Fibroblast of lung (primary cell): ENCODE data around the gene APOC4. TPM values are rescaled to one million over a fixed set of nuclear protein-coding genes. Genes with fewer than 3 reads are reported as not detected.
"Not testable (repeated sequence)": the region's sequence is repeated elsewhere in the genome, so short reads cannot be mapped to it uniquely, and the experiment has no call there.

Experiments
- DNase-seq, 2 donors: peaks; one replicate each; pipeline versions ENCODE4 v3.0.0 to v3.0.0-alpha.2; 2010; ENCODE audit warnings: low read depth in 2 of 2
- H2AFZ ChIP-seq: 2 replicates; pipeline ENCODE4 v1.5.1; 2012; ENCODE audit warnings: low read length, control low read depth, inconsistent platforms
- H3K27ac ChIP-seq: 2 replicates; pipeline ENCODE4 v1.5.1; 2011; ENCODE audit warnings: low read length, control low read depth; ENCODE audit not compliant: insufficient read depth
- H3K27me3 ChIP-seq: 2 replicates; pipeline ENCODE4 v1.5.1; 2011; ENCODE audit warnings: mild to moderate bottlenecking, low read length; ENCODE audit not compliant: control insufficient read depth, insufficient read depth
- H3K36me3 ChIP-seq: 2 replicates; pipeline ENCODE4 v1.5.1; 2011; ENCODE audit warnings: low read length; ENCODE audit not compliant: control insufficient read depth, insufficient read depth
- H3K4me1 ChIP-seq: 2 replicates; pipeline ENCODE4 v1.5.1; 2011; ENCODE audit warnings: low read length; ENCODE audit not compliant: control insufficient read depth, insufficient read depth; ENCODE audit errors: extremely low read depth
- H3K4me2 ChIP-seq: 2 replicates; pipeline ENCODE4 v1.5.1; 2011; ENCODE audit warnings: low read length, control low read depth; ENCODE audit not compliant: insufficient read depth; ENCODE audit errors: extremely low read depth
- H3K4me3 ChIP-seq, 4 experiments: fragments of 200-600 bp in 1 of 4; sonication (generic) in 1 of 4; replicated peaks in 1 of 4; 2 replicates each; pipeline ENCODE4 v1.5.1; 2011 to 2016; ENCODE audit warnings: low read length in 4 of 4, low read depth in 3 of 4, mild to moderate bottlenecking in 3 of 4, control low read depth in 2 of 4, inconsistent platforms in 1 of 4, mixed read lengths in 1 of 4; ENCODE audit not compliant: insufficient read depth in 1 of 4; ENCODE audit errors: control extremely low read depth in 1 of 4
- H3K79me2 ChIP-seq: 2 replicates; pipeline ENCODE4 v1.5.1; 2012; ENCODE audit warnings: mild to moderate bottlenecking, low read length, inconsistent platforms; ENCODE audit not compliant: control insufficient read depth, insufficient read depth
- H3K9ac ChIP-seq: 2 replicates; pipeline ENCODE4 v1.5.1; 2011; ENCODE audit warnings: mild to moderate bottlenecking, low read length, control low read depth; ENCODE audit not compliant: insufficient read depth
- H3K9me3 ChIP-seq: 2 replicates; pipeline ENCODE4 v1.5.1; 2012; ENCODE audit warnings: low read depth, low read length; ENCODE audit not compliant: control insufficient read depth, insufficient read depth
- H4K20me1 ChIP-seq: 2 replicates; pipeline ENCODE4 v1.5.1; 2011; ENCODE audit warnings: low read length; ENCODE audit not compliant: control insufficient read depth, insufficient read depth; ENCODE audit errors: extremely low read depth
- EZH2 ChIP-seq: IDR thresholded peaks from 2 replicates; pipeline ENCODE4 v1.5.1; 2012; ENCODE audit warnings: low read length, control low read depth, mild to moderate bottlenecking; ENCODE audit errors: missing control alignments
- polyA plus RNA-seq, 2 donors: library from polyadenylated mRNA; depleted of rRNA in 1 of 2; stranded (reverse) in 1 of 2; unstranded in 1 of 2; fragments of >200 nt; gene quantifications; 2 replicates each; pipeline ENCODE4 v1.2.1, GENCODE V29; 2011 to 2012; ENCODE audit warnings: missing spikeins in 1 of 2
- total RNA-seq: library from RNA; depleted of rRNA; stranded (reverse); fragments of >200 nt; gene quantifications from 2 replicates; pipeline ENCODE4 v1.2.1, GENCODE V29; 2014
- TF ChIP-seq, protein P1 (sequence below), 2 donors: IDR thresholded peaks in 1 of 2; conservative IDR thresholded peaks in 1 of 2; 1 replicate in 1 of 2; 2 replicates in 1 of 2; pipeline ENCODE4 v1.5.1; 2011 to 2012; ENCODE audit warnings: low read length in 2 of 2, control low read depth in 1 of 2, inconsistent platforms in 1 of 2, low read depth in 1 of 2, mild to moderate bottlenecking in 1 of 2

Gene APOC4
- total and polyA plus RNA-seq, 2 donors (not counting 1 experiment from before 2014, with no cell fraction given): not detected

DNA sequence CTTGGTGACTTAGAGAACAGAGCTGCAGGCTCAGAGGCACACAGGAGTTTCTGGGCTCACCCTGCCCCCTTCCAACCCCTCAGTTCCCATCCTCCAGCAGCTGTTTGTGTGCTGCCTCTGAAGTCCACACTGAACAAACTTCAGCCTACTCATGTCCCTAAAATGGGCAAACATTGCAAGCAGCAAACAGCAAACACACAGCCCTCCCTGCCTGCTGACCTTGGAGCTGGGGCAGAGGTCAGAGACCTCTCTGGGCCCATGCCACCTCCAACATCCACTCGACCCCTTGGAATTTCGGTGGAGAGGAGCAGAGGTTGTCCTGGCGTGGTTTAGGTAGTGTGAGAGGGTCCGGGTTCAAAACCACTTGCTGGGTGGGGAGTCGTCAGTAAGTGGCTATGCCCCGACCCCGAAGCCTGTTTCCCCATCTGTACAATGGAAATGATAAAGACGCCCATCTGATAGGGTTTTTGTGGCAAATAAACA lies 17.8 kb upstream of the APOC4 start:
- peak overlapping the region; percentile 8 for H2AFZ ChIP-seq
- TF ChIP-seq EZH2: no peak
- TF ChIP-seq, protein P1, sequence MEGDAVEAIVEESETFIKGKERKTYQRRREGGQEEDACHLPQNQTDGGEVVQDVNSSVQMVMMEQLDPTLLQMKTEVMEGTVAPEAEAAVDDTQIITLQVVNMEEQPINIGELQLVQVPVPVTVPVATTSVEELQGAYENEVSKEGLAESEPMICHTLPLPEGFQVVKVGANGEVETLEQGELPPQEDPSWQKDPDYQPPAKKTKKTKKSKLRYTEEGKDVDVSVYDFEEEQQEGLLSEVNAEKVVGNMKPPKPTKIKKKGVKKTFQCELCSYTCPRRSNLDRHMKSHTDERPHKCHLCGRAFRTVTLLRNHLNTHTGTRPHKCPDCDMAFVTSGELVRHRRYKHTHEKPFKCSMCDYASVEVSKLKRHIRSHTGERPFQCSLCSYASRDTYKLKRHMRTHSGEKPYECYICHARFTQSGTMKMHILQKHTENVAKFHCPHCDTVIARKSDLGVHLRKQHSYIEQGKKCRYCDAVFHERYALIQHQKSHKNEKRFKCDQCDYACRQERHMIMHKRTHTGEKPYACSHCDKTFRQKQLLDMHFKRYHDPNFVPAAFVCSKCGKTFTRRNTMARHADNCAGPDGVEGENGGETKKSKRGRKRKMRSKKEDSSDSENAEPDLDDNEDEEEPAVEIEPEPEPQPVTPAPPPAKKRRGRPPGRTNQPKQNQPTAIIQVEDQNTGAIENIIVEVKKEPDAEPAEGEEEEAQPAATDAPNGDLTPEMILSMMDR (conservative IDR thresholded peaks at IDR 0.05 in 1 of 2, IDR thresholded peaks at IDR 0.05 in 1 of 2; ENCODE audit: low read depth in 1 of 2, low read length in 2 of 2): no peak
- H3K36me3 ChIP-seq: no peaks in the 10 kb centered on the region
- H3K79me2 ChIP-seq: no peaks in the 10 kb centered on the region
- no peak overlapping the region for H3K4me2 ChIP-seq
- no peak for DNase-seq
- no peaks in the 10 kb centered on the region for H3K27me3 ChIP-seq
- peaks cover 12% of the 10 kb centered on the region for H3K4me1 ChIP-seq
- H3K9me3 ChIP-seq: no peaks in the 10 kb centered on the region
- H3K9ac ChIP-seq: no peak overlapping the region
- H3K27ac ChIP-seq: no peak overlapping the region
- no peaks in the 10 kb centered on the region for H4K20me1 ChIP-seq
- H3K4me3 ChIP-seq: no peak overlapping the region

DNA sequence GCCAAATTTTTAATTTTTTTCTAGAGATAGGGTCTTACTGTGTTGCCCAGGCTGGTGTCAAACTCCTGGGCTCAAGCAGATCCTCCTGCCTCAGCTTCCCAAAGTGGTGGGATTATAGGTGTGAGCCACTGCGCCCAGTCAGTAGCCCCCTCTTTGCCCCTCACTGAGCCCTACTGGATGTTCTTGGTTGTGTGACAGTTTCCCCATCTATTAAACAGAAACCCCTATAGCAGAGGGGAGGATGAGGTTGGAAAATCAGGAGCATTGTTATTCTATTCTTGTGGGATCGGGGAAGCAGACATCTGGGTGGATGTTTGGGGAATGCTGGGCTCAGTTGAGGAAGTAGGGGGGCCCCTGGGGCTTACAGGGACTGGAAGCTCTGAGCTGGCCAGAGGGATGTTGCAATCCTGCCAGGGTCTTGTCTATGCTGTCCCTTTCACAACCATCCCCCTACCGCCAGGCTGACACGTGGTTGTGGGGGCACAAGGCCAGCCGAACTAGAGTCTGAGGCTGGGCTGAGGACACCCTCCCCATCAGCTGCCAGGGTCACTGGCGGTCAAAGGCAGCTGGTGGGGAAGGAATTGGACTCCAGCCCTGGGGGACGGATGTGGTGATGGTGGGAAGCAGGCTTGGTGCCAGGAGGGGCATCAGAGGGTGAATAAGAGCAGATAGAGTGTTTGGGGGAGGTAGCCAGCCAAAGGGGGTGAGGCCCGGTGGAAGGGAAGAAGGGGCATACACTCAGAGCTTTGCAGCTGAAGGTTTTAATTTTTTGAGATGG lies 16.7 kb upstream of the APOC4 start:
- Histone ChIP-seq H3K36me3 (no peaks in the 10 kb centered on the region), H3K4me2 (peak overlapping the region; percentile 25), H4K20me1 (no peaks in the 10 kb centered on the region), H3K4me3 (no peak overlapping the region), H3K79me2 (no peaks in the 10 kb centered on the region), H3K27me3 (no peaks in the 10 kb centered on the region), H3K9ac (no peak overlapping the region), H3K4me1 (peaks cover 12% of the 10 kb centered on the region), H3K27ac (no peak overlapping the region), H3K9me3 (no peaks in the 10 kb centered on the region), H2AFZ (no peak overlapping the region)
- TF ChIP-seq EZH2: no peak
- TF ChIP-seq, protein P1 (conservative IDR thresholded peaks at IDR 0.05 in 1 of 2, IDR thresholded peaks at IDR 0.05 in 1 of 2; ENCODE audit: low read depth in 1 of 2, low read length in 2 of 2): no peak
- peak; percentile 19 to 91 for DNase-seq

DNA sequence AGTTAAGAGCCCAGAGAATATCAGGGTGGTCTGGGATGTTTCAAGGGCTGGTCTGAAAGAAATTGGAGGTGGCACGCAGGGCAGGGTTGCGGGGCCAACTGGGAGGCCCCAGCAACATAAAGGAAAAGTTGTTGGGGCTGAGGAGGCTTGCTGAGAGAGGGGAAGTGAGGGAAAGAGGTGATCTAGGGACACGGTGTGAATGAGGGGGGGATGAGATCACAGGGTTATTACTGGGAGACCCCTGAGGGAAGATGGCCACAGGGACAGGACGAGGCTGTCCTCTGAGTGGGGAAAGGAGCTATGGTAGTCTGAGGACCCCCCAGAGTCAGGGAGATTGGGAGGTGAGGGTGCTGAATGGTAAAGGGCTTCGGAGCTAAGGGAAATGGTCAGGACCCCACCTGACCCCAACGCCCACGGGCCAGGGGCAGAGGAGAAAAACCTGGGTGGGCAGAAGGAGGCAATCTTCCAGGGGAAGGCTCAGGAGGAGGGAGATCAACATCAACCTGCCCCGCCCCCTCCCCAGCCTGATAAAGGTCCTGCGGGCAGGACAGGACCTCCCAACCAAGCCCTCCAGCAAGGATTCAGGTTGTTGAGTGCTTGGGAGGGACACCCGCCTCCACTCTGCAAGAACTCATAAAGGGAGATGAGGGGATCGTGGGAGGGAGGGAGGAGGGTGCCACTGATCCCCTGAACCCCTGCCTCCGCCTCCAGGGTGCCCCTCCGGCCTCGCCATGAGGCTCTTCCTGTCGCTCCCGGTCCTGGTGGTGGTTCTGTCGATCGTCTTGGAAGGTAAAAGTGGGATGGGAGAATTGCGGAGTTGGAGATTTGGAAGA lies 15.6 kb upstream of the APOC4 start:
- not testable (repeated sequence) for H2AFZ ChIP-seq, DNase-seq, H3K27ac ChIP-seq, H3K27me3 ChIP-seq, H4K20me1 ChIP-seq, H3K36me3 ChIP-seq, H3K9ac ChIP-seq, H3K79me2 ChIP-seq, H3K9me3 ChIP-seq
- H3K4me2 ChIP-seq: peak overlapping the region; percentile 35
- peaks cover 12% of the 10 kb centered on the region for H3K4me1 ChIP-seq
- H3K4me3 ChIP-seq: peak overlapping the region in 1 of 4 experiments; percentile 30
